Mucosa of rectum (tissue), 2 donors: ENCODE data around the gene GPSM1.

Source experiments
- H3K27ac ChIP-seq, 2 donors: one replicate each; pipeline ENCODE4 v1.7.0; 2013; ENCODE audit warnings: inconsistent platforms in 2 of 2, low read depth in 2 of 2, low read length in 2 of 2
- H3K27me3 ChIP-seq, 2 donors: one replicate each; pipeline ENCODE4 v1.7.0; 2013; ENCODE audit warnings: low read length in 2 of 2; ENCODE audit not compliant: control insufficient read depth in 2 of 2, insufficient read depth in 2 of 2
- H3K36me3 ChIP-seq, 2 donors: one replicate each; pipeline ENCODE4 v1.7.0; 2013; ENCODE audit warnings: low read length in 2 of 2; ENCODE audit not compliant: control insufficient read depth in 2 of 2, insufficient read depth in 2 of 2
- H3K4me1 ChIP-seq, 2 donors: one replicate each; pipeline ENCODE4 v1.7.0; 2013; ENCODE audit warnings: low read length in 2 of 2, mild to moderate bottlenecking in 1 of 2; ENCODE audit not compliant: control insufficient read depth in 2 of 2, insufficient read depth in 2 of 2
- H3K4me3 ChIP-seq, 2 donors: one replicate each; pipeline ENCODE4 v1.7.0; 2013; ENCODE audit warnings: low read length in 2 of 2
- H3K9ac ChIP-seq, 2 donors: one replicate each; pipeline ENCODE4 v1.7.0; 2013; ENCODE audit warnings: low read length in 2 of 2, low read depth in 1 of 2, mild to moderate bottlenecking in 1 of 2
- H3K9me3 ChIP-seq, 2 donors: one replicate each; pipeline ENCODE4 v1.7.0; 2013; ENCODE audit warnings: low read length in 2 of 2; ENCODE audit not compliant: control insufficient read depth in 2 of 2
- donor health status: healthy.
- donor health status: Normal muscosa, but diverticular disease.

The GPSM1 gene

DNA sequence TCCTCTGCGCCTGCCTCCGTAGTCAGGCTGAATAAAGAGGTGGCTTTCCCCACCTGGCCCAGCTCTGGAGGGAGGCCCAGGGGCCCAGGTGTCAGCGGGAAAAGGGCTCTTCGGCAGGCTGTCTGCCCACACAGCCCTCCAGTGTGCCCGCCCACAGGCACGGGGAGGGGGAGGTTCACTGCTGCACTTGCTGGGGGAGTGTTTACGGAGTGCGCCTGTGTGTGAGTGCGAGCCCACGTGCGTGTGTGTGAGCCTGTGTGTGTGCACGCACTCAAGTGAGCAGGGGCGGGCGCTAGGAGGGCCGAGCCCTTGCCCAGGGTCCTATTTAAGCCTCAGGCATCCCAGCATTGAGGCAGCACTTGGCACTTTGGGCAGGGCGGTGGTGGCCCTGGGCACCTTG lies 25.3 kb downstream of the GPSM1 start:
- H3K9ac ChIP-seq, result no peak overlapping the region
- H3K9me3 ChIP-seq, result no peaks in the 10 kb centered on the region
- no peak overlapping the region for H3K4me3 ChIP-seq
- no peak overlapping the region for H3K27ac ChIP-seq
- H3K4me1 ChIP-seq, result no peaks in the 10 kb centered on the region
- no peaks in the 10 kb centered on the region for H3K27me3 ChIP-seq
- no peaks in the 10 kb centered on the region for H3K36me3 ChIP-seq

GRCh38 chr9:136353088-136353487 lies 25.7 kb downstream of the GPSM1 start:
- no peaks in the 10 kb centered on the region for H3K36me3 ChIP-seq
- no peaks in the 10 kb centered on the region for H3K27me3 ChIP-seq
- no peak overlapping the region for H3K27ac ChIP-seq
- H3K4me1 ChIP-seq, result no peaks in the 10 kb centered on the region
- no peak overlapping the region for H3K9ac ChIP-seq
- H3K4me3 ChIP-seq, result no peak overlapping the region
- H3K9me3 ChIP-seq, result no peaks in the 10 kb centered on the region

DNA sequence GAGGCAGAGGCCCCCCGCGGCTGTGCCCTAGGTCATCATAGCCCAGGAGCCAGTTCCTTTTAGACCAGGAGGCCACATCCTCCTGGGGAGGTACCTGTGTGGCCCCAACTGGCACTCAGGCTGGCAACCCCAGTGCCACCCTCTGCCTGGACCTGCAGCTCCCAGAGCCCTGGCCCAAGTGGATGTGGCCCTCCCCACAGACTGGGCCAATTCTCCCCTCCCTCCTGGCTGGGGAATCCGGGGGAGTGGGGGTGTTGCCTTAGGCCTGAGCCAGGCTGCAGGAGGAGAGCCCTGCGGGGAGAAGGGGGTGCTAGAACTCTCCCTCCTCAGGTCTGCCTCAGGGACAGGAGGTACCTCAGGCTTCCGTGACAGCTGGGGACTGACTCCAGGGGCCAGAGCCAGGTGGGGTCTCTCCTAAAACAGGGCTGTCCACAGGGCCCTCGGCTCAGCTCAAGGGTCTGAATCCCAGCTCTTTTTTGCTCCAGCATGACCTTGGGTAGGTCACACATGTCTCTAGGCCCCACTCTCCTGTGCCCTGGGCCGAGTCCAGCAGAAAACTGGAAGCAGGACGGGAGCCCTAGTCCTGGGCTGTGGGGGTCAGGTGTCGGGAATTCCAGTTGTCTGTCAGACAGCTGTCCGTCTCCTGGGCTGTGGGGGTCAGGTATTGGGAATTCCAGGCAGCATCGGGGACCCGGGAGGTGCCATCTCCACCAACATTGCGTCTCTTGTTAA lies 26.6 kb downstream of the GPSM1 start:
- Histone ChIP-seq H3K9ac (no peak overlapping the region), H3K4me1 (no peaks in the 10 kb centered on the region), H3K27me3 (no peaks in the 10 kb centered on the region), H3K36me3 (no peaks in the 10 kb centered on the region), H3K9me3 (no peaks in the 10 kb centered on the region), H3K4me3 (no peak overlapping the region), H3K27ac (no peak overlapping the region)

GRCh38 chr9:136354592-136355085 lies 27.3 kb downstream of the GPSM1 start:
- Histone ChIP-seq H3K36me3 (no peaks in the 10 kb centered on the region), H3K4me3 (no peak overlapping the region), H3K27ac (no peak overlapping the region)

GRCh38 chr9:136355616-136356557 lies 28.5 kb downstream of the GPSM1 start:
- Histone ChIP-seq H3K27ac (no peak overlapping the region), H3K9ac (no peak overlapping the region)

More at GRCh38 chr9:136354592-136355085, 27.3 kb downstream of the GPSM1 start:
- Histone ChIP-seq H3K9ac (no peak overlapping the region), H3K9me3 (no peaks in the 10 kb centered on the region), H3K27me3 (no peaks in the 10 kb centered on the region), H3K4me1 (no peaks in the 10 kb centered on the region)

GRCh38 chr9:136357202-136357725 lies 29.9 kb downstream of the GPSM1 start:
- no peaks in the 10 kb centered on the region for H3K9me3 ChIP-seq
- H3K4me3 ChIP-seq, result no peak overlapping the region
- no peaks in the 10 kb centered on the region for H3K36me3 ChIP-seq
- peaks cover 2 to 5% of the 10 kb centered on the region in 2 donors for H3K4me1 ChIP-seq
- no peak overlapping the region for H3K9ac ChIP-seq
- H3K27ac ChIP-seq, result no peak overlapping the region
- H3K27me3 ChIP-seq, result no peaks in the 10 kb centered on the region

More at GRCh38 chr9:136355616-136356557, 28.5 kb downstream of the GPSM1 start:
- no peaks in the 10 kb centered on the region for H3K27me3 ChIP-seq
- no peak overlapping the region for H3K4me3 ChIP-seq
- H3K36me3 ChIP-seq, result no peaks in the 10 kb centered on the region
- H3K9me3 ChIP-seq, result no peaks in the 10 kb centered on the region
- peaks cover 0 to 2% of the 10 kb centered on the region in 2 donors for H3K4me1 ChIP-seq

GRCh38 chr9:136358016-136358415 lies 30.7 kb downstream of the GPSM1 start:
- H3K9me3 ChIP-seq, result no peaks in the 10 kb centered on the region
- H3K4me1 ChIP-seq, result peaks cover 2 to 10% of the 10 kb centered on the region in 2 donors
- H3K36me3 ChIP-seq, result no peaks in the 10 kb centered on the region
- no peak overlapping the region for H3K4me3 ChIP-seq
- H3K27me3 ChIP-seq, result no peaks in the 10 kb centered on the region
- H3K9ac ChIP-seq, result no peak overlapping the region
- no peak overlapping the region for H3K27ac ChIP-seq

DNA sequence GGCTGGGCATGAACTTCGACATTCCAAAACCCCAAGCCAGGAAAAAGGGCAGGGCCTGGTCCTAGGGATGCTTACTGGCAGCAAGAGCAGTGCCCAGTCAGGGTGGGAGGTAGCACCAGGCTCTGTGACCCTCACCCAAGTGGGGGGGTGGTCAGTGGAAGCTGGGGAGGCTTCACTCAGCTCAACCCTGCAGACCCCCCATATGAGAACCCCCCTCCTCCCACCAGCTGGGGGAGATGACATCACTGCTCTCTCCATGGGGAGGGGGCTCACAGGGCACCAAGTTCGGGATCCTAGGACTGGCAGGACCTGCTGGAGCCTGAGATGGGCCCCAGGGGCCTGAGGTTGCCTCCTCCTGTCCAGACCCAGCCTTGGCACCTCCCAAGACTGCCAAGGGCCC lies 31.5 kb downstream of the GPSM1 start:
- H3K9ac ChIP-seq, result no peak overlapping the region
- no peak overlapping the region for H3K4me3 ChIP-seq
- H3K27ac ChIP-seq, result no peak overlapping the region
- H3K27me3 ChIP-seq, result no peaks in the 10 kb centered on the region
- H3K36me3 ChIP-seq, result no peaks in the 10 kb centered on the region
- no peaks in the 10 kb centered on the region for H3K9me3 ChIP-seq
- peaks cover 4 to 12% of the 10 kb centered on the region in 2 donors for H3K4me1 ChIP-seq

GRCh38 chr9:136359774-136360718 lies 32.7 kb downstream of the GPSM1 start:
- Histone ChIP-seq H3K4me3 (no peak overlapping the region), H3K4me1 (peaks cover 6 to 15% of the 10 kb centered on the region in 2 donors), H3K36me3 (no peaks in the 10 kb centered on the region), H3K9ac (no peak overlapping the region), H3K27ac (no peak overlapping the region), H3K9me3 (no peaks in the 10 kb centered on the region), H3K27me3 (no peaks in the 10 kb centered on the region)
